Prostate gland (tissue), 2 donors: ENCODE data around the gene ZNF45. TPM values are rescaled to one million over a fixed set of nuclear protein-coding genes. Genes with fewer than 3 reads are reported as not detected.

Experiments
- DNase-seq: peaks from one replicate; pipeline ENCODE4 v3.0.0-alpha.2; 2019; ENCODE audit warnings: low spot score
- H3K27ac ChIP-seq, 2 donors: fragments of 200-600 bp; sonication (generic); 2 replicates each; pipeline ENCODE4 v1.5.1; 2017 to 2019
- H3K27me3 ChIP-seq: fragments of 200-600 bp; sonication (generic); replicated peaks from 2 replicates; pipeline ENCODE4 v1.5.1; 2019; ENCODE audit not compliant: insufficient read depth
- H3K36me3 ChIP-seq, 2 donors: fragments of 200-600 bp; sonication (generic); 1 replicate in 1 of 2; 2 replicates in 1 of 2; pipeline versions ENCODE4 v1.5.1 to v1.8.1; 2017 to 2019
- H3K4me1 ChIP-seq: fragments of 200-600 bp; sonication (generic); replicated peaks from 2 replicates; pipeline ENCODE4 v1.5.1; 2019
- H3K4me3 ChIP-seq, 2 donors: fragments of 200-600 bp; sonication (generic); 2 replicates each; pipeline ENCODE4 v1.5.1; 2017 to 2019
- H3K9me3 ChIP-seq: fragments of 200-600 bp; sonication (generic); 2 replicates; pipeline ENCODE4 v1.5.1; 2017
- POLR2A ChIP-seq: fragments of 450-650 bp; IDR thresholded peaks from one replicate; pipeline ENCODE4 v1.6.1; 2016; ENCODE audit warnings: antibody characterized with exemption, mild to moderate bottlenecking
- POLR2AphosphoS5 ChIP-seq: sonication (generic); formaldehyde crosslinking; IDR thresholded peaks from one replicate; pipeline ENCODE4 v1.6.1; 2017; ENCODE audit warnings: antibody characterized with exemption
- WGBS: methylation state at CpG from one replicate; pipeline ENCODE4 v1.1.5; 2018; 5-methylcytosine and 5-hydroxymethylcytosine counted together
- intact Hi-C: fragments of 100-400 bp; cut with DNase I; formaldehyde crosslinking; loops from one replicate; pipeline ENCODE4 v1.14.2; 2022
- total RNA-seq, 2 donors: library from RNA; depleted of rRNA; stranded (reverse); fragments of >200 nt; gene quantifications; one replicate each; pipeline ENCODE4 v1.1.0, GENCODE V29; 2016
- TF ChIP-seq, protein P1 (sequence below), 4 experiments: fragments of 200-600 bp in 2 of 4; fragments of 450-650 bp in 2 of 4; sonication (generic) in 2 of 4; IDR thresholded peaks; 1 replicate in 3 of 4; 2 replicates in 1 of 4; pipeline ENCODE4 v1.5.1; 2016 to 2019; ENCODE audit warnings: antibody characterized with exemption in 4 of 4, mild to moderate bottlenecking in 2 of 4, moderate library complexity in 2 of 4

ZNF45 gene
- total RNA-seq, 2 donors from 2014 or later, result 14.5 to 17.0 TPM

GRCh38 chr19:43939557-43940260 lies 4.6 kb upstream of the ZNF45 start:
- Histone ChIP-seq H3K36me3 (no peaks in the 10 kb centered on the region), H3K4me1 (no peaks in the 10 kb centered on the region), H3K9me3 (no peaks in the 10 kb centered on the region), H3K4me3 (no peak overlapping the region), H3K27ac (no peak overlapping the region), H3K27me3 (no peaks in the 10 kb centered on the region)
- TF ChIP-seq, protein P1, sequence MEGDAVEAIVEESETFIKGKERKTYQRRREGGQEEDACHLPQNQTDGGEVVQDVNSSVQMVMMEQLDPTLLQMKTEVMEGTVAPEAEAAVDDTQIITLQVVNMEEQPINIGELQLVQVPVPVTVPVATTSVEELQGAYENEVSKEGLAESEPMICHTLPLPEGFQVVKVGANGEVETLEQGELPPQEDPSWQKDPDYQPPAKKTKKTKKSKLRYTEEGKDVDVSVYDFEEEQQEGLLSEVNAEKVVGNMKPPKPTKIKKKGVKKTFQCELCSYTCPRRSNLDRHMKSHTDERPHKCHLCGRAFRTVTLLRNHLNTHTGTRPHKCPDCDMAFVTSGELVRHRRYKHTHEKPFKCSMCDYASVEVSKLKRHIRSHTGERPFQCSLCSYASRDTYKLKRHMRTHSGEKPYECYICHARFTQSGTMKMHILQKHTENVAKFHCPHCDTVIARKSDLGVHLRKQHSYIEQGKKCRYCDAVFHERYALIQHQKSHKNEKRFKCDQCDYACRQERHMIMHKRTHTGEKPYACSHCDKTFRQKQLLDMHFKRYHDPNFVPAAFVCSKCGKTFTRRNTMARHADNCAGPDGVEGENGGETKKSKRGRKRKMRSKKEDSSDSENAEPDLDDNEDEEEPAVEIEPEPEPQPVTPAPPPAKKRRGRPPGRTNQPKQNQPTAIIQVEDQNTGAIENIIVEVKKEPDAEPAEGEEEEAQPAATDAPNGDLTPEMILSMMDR (IDR thresholded peaks at IDR 0.05), result no peak
- TF ChIP-seq POLR2AphosphoS5, result no peak
- TF ChIP-seq POLR2A, result no peak
- WGBS, result 45% methylated on average over 3 of the region's 3 CpGs
- no peak for DNase-seq
- intact Hi-C loops, result no loop called here

GRCh38 chr19:43936188-43936587 lies 1.1 kb upstream of the ZNF45 start:
- no peak overlapping the region for H3K4me3 ChIP-seq
- H3K27me3 ChIP-seq, result no peaks in the 10 kb centered on the region
- intact Hi-C loops, result no loop called here
- no peaks in the 10 kb centered on the region for H3K4me1 ChIP-seq
- H3K36me3 ChIP-seq, result peaks cover 0 to 9% of the 10 kb centered on the region in 2 donors
- DNase-seq, result peak; percentile 13
- TF ChIP-seq, protein P1 (IDR thresholded peaks at IDR 0.05), result no peak
- TF ChIP-seq POLR2AphosphoS5, result peak; percentile 21
- no peaks in the 10 kb centered on the region for H3K9me3 ChIP-seq
- WGBS, result 38% methylated on average over 5 of the region's 5 CpGs
- H3K27ac ChIP-seq, result no peak overlapping the region

- Histone ChIP-seq H3K4me1 (no peaks in the 10 kb centered on the region), H3K27ac (peak overlapping the region; percentile 83), H3K27me3 (no peaks in the 10 kb centered on the region), H3K36me3 (peaks cover 0 to 14% of the 10 kb centered on the region in 2 donors), H3K4me3 (peak overlapping the region; percentile 57 to 63), H3K9me3 (no peaks in the 10 kb centered on the region)
- TF ChIP-seq POLR2A (no peak), POLR2AphosphoS5 (no peak)
- TF ChIP-seq, protein P1 (IDR thresholded peaks at IDR 0.05), result no peak
- WGBS, result 12% methylated on average over 15 of the region's 15 CpGs
- intact Hi-C loops, result no loop called here
- no peak for DNase-seq
Measured at GRCh38 chr19:43934055-43934984, 762 bp downstream of the ZNF45 start.

DNA sequence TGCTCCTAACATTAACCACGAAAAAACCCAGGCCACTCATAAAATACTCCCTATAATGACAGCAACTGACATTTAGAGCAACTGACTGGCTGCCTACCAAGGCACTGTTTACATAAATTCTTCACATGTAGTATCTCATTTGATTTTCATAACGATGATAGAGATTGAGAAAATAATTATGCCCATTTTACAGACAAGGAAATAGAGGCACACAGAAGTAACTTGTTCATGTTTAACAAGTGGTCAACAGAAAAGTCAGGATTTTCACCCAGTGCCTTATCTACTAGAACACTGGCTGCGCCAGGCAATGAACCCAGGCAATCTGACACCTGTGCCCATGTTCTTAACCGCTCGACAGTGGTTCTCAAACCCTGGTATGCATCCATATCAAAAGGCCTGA lies 6.3 kb downstream of the ZNF45 start:
- Histone ChIP-seq H3K9me3 (no peaks in the 10 kb centered on the region), H3K4me3 (no peak overlapping the region), H3K27me3 (no peaks in the 10 kb centered on the region), H3K4me1 (no peaks in the 10 kb centered on the region), H3K27ac (no peak overlapping the region), H3K36me3 (peaks cover 6 to 36% of the 10 kb centered on the region in 2 donors)
- no peak for DNase-seq
- intact Hi-C loops, result no loop called here
- TF ChIP-seq POLR2AphosphoS5 (no peak), POLR2A (no peak)
- TF ChIP-seq, protein P1 (IDR thresholded peaks at IDR 0.05), result no peak
- WGBS, result 82% methylated on average over 5 of the region's 5 CpGs
